ENCODE results near the gene DOCK7. TPM values are rescaled to one million over a fixed set of nuclear protein-coding genes. Genes with fewer than 3 reads are reported as not detected.

DOCK7 gene
- total RNA-seq, 1 donor from 2014 or later = 28.0 TPM

- peaks cover 2% of the 10 kb centered on the region for H3K4me1 Mint-ChIP-seq (ENCODE audit: unreplicated experiment)
- H3K4me3 Mint-ChIP-seq (ENCODE audit: unreplicated experiment) = no peak overlapping the region
- peaks cover 2% of the 10 kb centered on the region for H3K27me3 Mint-ChIP-seq (ENCODE audit: unreplicated experiment)
- H3K36me3 Mint-ChIP-seq (ENCODE audit: low read depth, unreplicated experiment) = no peaks in the 10 kb centered on the region
- TF ChIP-seq CTCF (IDR thresholded peaks at IDR 0.05; ENCODE audit: unreplicated experiment) = no peak
- no peaks in the 10 kb centered on the region for H3K9me3 Mint-ChIP-seq (ENCODE audit: unreplicated experiment)
- DNase-seq (ENCODE audit: low spot score) = no peak
- no peak overlapping the region for H3K27ac Mint-ChIP-seq (ENCODE audit: unreplicated experiment)
Observed at GRCh38 chr1:62423580-62424242, 264.5 kb downstream of the DOCK7 start.

GRCh38 chr1:62420214-62420613 is 268.0 kb downstream of the DOCK7 start:
- no peak for TF ChIP-seq CTCF (IDR thresholded peaks at IDR 0.05; ENCODE audit: unreplicated experiment)

GRCh38 chr1:62417351-62417999 is 270.7 kb downstream of the DOCK7 start:
- Mint-ChIP-seq H3K4me1 (ENCODE audit: unreplicated experiment) (no peaks in the 10 kb centered on the region), H3K27ac (ENCODE audit: unreplicated experiment) (no peak overlapping the region), H3K9me3 (ENCODE audit: unreplicated experiment) (no peaks in the 10 kb centered on the region), H3K36me3 (ENCODE audit: low read depth, unreplicated experiment) (no peaks in the 10 kb centered on the region), H3K27me3 (ENCODE audit: unreplicated experiment) (peaks cover 1% of the 10 kb centered on the region), H3K4me3 (ENCODE audit: unreplicated experiment) (no peak overlapping the region)
- TF ChIP-seq CTCF (IDR thresholded peaks at IDR 0.05; ENCODE audit: unreplicated experiment) = no peak
- no peak for DNase-seq (ENCODE audit: low spot score)

More at GRCh38 chr1:62420214-62420613, 268.0 kb downstream of the DOCK7 start:
- no peak overlapping the region for H3K27ac Mint-ChIP-seq (ENCODE audit: unreplicated experiment)
- H3K9me3 Mint-ChIP-seq (ENCODE audit: unreplicated experiment) = no peaks in the 10 kb centered on the region
- no peak for DNase-seq (ENCODE audit: low spot score)
- no peak overlapping the region for H3K4me3 Mint-ChIP-seq (ENCODE audit: unreplicated experiment)
- peaks cover 3% of the 10 kb centered on the region for H3K27me3 Mint-ChIP-seq (ENCODE audit: unreplicated experiment)
- no peaks in the 10 kb centered on the region for H3K36me3 Mint-ChIP-seq (ENCODE audit: low read depth, unreplicated experiment)
- H3K4me1 Mint-ChIP-seq (ENCODE audit: unreplicated experiment) = no peaks in the 10 kb centered on the region

- Mint-ChIP-seq H3K4me3 (ENCODE audit: unreplicated experiment) (no peak overlapping the region), H3K27ac (ENCODE audit: unreplicated experiment) (no peak overlapping the region), H3K9me3 (ENCODE audit: unreplicated experiment) (no peaks in the 10 kb centered on the region), H3K27me3 (ENCODE audit: unreplicated experiment) (peaks cover 1% of the 10 kb centered on the region), H3K4me1 (ENCODE audit: unreplicated experiment) (no peaks in the 10 kb centered on the region), H3K36me3 (ENCODE audit: low read depth, unreplicated experiment) (no peaks in the 10 kb centered on the region)
- no peak for TF ChIP-seq CTCF (IDR thresholded peaks at IDR 0.05; ENCODE audit: unreplicated experiment)
- no peak for DNase-seq (ENCODE audit: low spot score)
Observed at GRCh38 chr1:62415687-62416086, 272.5 kb downstream of the DOCK7 start.

- DNase-seq (ENCODE audit: low spot score) = peak; percentile 17
- Mint-ChIP-seq H3K36me3 (ENCODE audit: low read depth, unreplicated experiment) (no peaks in the 10 kb centered on the region), H3K4me1 (ENCODE audit: unreplicated experiment) (no peaks in the 10 kb centered on the region), H3K9me3 (ENCODE audit: unreplicated experiment) (no peaks in the 10 kb centered on the region), H3K4me3 (ENCODE audit: unreplicated experiment) (no peak overlapping the region), H3K27me3 (ENCODE audit: unreplicated experiment) (peaks cover 2% of the 10 kb centered on the region), H3K27ac (ENCODE audit: unreplicated experiment) (no peak overlapping the region)
- TF ChIP-seq CTCF (IDR thresholded peaks at IDR 0.05; ENCODE audit: unreplicated experiment) = peak; percentile 83
Observed at GRCh38 chr1:62407398-62408009, 280.7 kb downstream of the DOCK7 start.

All from endothelial cell (in vitro differentiated cells).